CD4-positive, alpha-beta T cell treated with Interleukin-6 at 100 ng/mL for 8 hours (primary cell): Measurements from ENCODE around the gene MICB.
"Not testable (repeated sequence)": the region's sequence is repeated elsewhere in the genome, so short reads cannot be mapped to it uniquely, and the experiment has no call there.

Source experiments
- DNase-seq: peaks from one replicate; pipeline ENCODE4 v3.0.0-alpha.2; 2020; ENCODE audit warnings: mixed read lengths, low spot score

The MICB gene

DNA sequence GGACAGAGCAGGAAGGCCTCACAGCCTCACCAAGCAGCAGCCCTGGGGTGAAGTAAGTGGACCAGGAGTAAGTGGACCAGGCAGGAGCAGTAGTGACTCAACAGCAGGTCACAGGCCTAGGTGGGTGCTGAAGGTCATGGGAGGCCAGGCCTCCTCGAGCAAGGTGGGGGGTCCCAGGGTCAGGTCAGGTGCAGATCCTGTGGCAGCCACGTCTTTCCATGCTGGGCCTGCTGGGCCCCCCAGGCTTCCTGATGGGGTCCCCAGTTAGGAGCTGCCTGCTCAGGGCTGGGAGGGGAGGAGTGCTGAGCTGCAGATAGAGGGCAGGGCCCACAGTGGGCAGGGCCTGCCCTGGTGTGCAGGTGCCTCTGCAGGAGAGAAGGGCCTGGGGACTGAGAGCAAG is 11.1 kb downstream of the MICB start:
- not testable (repeated sequence) for DNase-seq

- no peak for DNase-seq
These were observed 12.1 kb downstream of the MICB start for GRCh38 chr6:31510007-31510406.

DNA sequence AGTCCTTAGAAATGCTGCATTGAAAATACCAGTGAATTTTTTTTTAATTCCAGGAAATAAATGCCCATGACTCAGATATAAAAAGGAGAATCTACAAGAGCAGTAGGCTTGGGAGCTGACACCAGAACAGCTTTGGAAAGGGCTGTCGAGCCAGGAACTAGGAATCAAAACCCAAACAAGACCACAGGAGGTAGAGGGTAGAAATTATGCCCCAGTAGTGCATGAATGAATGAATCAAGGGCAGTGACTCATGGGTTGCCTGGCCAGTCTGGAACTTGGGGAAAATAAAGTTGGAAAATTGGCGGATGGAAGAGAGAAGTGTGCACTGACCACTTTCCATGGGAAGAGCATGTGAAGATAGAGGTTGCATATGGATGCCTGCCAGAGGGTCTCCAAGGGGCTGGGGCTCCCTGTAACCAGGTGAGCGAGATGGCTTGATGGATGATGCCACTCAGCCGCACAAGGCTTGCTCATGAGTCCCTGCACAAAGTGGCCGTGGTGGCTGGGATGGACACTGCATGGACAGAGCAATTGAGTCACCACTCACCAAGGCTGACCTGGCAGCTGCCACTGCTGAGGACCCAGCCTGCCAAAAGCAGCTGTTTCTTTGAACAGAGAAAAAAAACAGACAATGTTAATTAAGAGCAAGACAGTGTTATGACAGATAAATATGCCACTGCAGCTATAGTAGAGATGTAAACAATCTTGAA is 15.7 kb downstream of the MICB start:
- DNase-seq = no peak

GRCh38 chr6:31521835-31522234 is 23.9 kb downstream of the MICB start:
- no peak for DNase-seq

DNA sequence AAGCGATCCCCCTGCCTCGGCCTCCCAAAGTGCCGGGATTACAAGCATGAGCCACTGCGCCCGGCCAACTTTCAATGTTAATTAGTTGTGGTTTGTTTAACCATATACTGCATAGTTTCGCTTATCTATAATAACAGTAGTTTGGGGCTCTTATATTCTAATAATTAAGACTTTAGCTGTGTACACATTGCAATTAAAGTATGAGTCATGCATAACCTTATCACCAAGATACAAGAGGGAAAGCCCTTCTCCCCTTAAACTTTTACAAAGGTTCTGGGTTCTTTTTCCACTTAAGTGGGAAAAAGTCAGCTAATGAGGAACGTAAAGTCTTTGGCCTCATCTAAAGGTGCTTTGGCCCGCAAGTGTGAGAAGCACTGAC is 27.6 kb downstream of the MICB start:
- no peak for DNase-seq

GRCh38 chr6:31525932-31526591 is 28.1 kb downstream of the MICB start:
- no peak for DNase-seq

DNA sequence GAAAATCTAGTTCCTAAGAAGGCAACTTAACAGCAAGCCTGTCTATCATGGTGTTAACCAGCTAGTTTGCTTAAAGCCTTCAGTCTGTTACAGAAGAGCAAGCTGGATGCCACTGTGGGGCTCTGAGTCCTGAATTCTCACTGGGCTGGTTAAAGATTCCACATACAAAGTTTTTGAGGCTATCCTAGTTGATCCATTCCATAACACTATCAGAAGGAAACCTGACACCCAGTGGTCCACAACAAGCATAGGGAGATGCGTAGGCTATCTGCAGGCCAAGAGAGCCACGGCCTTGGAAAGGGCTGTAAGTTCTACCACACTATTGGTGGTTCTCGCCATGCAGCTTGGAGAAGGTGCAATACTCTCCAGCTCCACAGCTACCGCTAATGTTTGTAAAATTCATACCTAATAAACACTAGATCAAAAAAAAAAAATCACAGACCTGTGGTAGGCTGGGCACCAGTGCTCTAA is 30.4 kb downstream of the MICB start:
- no peak for DNase-seq

DNA sequence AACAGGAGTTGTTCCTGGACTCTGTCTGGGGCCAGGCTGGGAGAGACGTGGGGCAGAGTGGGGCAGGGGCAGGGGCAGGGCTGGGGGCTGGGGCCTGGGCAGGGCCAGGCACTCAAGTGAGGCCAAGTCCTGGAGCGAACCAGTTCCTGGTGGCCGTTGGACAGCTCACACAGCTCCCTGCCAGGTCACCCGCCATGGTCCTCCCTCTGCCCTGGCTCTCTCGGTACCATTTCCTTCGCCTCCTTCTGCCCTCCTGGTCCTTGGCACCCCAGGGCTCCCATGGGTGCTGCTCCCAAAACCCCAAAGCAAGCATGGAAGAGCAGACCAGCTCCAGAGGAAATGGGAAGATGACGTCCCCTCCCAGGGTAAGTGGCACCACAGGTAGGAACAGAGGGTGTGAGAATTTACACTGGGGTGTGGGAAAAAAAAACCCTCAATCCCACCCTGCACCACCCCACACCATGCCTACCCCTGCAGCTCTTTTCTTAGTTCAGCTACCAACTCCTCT is 30.9 kb downstream of the MICB start, which contains the start of gene MCCD1:
Gene MCCD1, plus strand, starts transcription at position 142 of the 508 bp plus-strand sequence. Its CDS starts 53 bp downstream, at position 195.
- no peak for DNase-seq

GRCh38 chr6:31529329-31530150 is 31.6 kb downstream of the MICB start:
- DNase-seq = no peak

GRCh38 chr6:31530659-31531058 is 32.7 kb downstream of the MICB start:
- no peak for DNase-seq

- DNase-seq = no peak
These were observed 33.2 kb downstream of the MICB start for GRCh38 chr6:31531162-31531561.

GRCh38 chr6:31531771-31532643 is 34.1 kb downstream of the MICB start:
- DNase-seq = no peak

GRCh38 chr6:31532644-31533454 is 34.9 kb downstream of the MICB start:
- no peak for DNase-seq

- DNase-seq = no peak
These were observed 35.5 kb downstream of the MICB start for GRCh38 chr6:31533455-31533841.

DNA sequence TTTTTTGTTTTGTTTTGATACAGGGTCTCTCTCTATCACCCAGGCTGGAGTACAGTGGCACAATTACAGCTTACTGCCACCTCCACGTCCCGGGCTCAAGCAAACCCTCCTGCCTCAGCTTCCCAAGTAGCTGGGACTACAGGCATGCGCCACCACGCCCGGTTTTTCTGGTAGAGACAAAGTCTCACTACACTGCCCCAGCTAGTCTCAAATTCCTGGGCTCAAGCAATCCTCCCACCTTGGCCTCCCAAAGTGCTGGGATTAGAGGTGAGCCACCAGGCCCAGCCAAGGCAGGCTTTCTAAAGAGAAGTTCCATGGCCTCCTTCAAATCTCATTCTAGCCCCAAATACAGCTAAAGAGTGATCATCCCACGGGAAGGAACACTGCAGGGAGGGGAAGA is 36.1 kb downstream of the MICB start:
- DNase-seq = no peak

DNA sequence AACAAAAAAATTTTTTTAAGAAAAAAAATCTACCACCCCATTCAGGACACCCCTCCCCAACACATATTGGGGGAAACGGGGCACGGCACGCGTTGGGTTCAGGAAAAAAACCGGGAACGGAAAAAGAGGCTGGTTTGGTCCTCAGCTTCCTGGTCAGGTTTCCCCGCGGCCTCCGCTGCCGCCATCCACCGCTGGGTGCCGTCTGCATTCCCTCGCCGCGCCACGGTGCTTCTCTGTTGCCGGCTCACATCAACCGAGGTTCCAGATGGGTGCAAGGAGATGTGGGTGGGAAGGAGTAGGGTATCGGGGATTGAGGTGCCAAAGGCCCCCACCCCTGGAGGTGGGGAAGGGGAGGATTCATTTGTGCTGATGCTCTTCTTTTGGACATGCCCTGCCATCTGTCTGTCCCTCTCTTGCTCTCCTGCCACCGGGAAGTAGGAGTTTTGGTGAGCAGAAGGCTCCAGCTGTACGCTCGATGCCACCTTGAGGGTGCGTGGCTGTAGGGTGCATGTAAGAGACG is 36.6 kb downstream of the MICB start:
- DNase-seq = no peak

GRCh38 chr6:31535538-31536324 is 37.8 kb downstream of the MICB start:
- no peak for DNase-seq

GRCh38 chr6:31538805-31539400 is 41.0 kb downstream of the MICB start:
- no peak for DNase-seq

- no peak for DNase-seq
These were observed 42.7 kb downstream of the MICB start for GRCh38 chr6:31540640-31541039.
